Fibroblast of the aortic adventitia (primary cell): ENCODE measurements around the gene RND1. TPM values are rescaled to one million over a fixed set of nuclear protein-coding genes. Genes with fewer than 3 reads are reported as not detected.

ENCODE experiments used
- DNase-seq: peaks from one replicate; pipeline ENCODE4 v3.0.0-alpha.2; 2010; ENCODE audit warnings: low read depth
- H3K4me3 ChIP-seq: 2 replicates; pipeline ENCODE4 v1.5.1; 2011; ENCODE audit warnings: low read depth, mild to moderate bottlenecking, control low read depth, low read length, moderate library complexity
- CTCF ChIP-seq: IDR thresholded peaks from 2 replicates; pipeline ENCODE4 v1.5.1; 2011; ENCODE audit warnings: mild to moderate bottlenecking, low read length, control low read depth, inconsistent platforms; ENCODE audit not compliant: insufficient read depth
- total RNA-seq: library from RNA; depleted of rRNA; stranded (reverse); fragments of >200 nt; gene quantifications from 2 replicates; pipeline ENCODE4 v1.2.3, GENCODE V29; 2012; ENCODE audit warnings: low replicate concordance

RND1 gene
- total RNA-seq, 1 donor: 0.72 TPM

- no peak for DNase-seq
- no peak overlapping the region for H3K4me3 ChIP-seq
- no peak for TF ChIP-seq CTCF
Observed at GRCh38 chr12:48899651-48900050, 34.0 kb upstream of the RND1 start.

- TF ChIP-seq CTCF: no peak
- no peak for DNase-seq
- no peak overlapping the region for H3K4me3 ChIP-seq
Observed at GRCh38 chr12:48894271-48894670, 28.6 kb upstream of the RND1 start.

GRCh38 chr12:48890657-48891418, 25.2 kb upstream of the RND1 start:
- peak overlapping the region; percentile 53 for H3K4me3 ChIP-seq
- TF ChIP-seq CTCF: peak; percentile 93
- peak; percentile 76 for DNase-seq

GRCh38 chr12:48889679-48890078, 24.0 kb upstream of the RND1 start:
- no peak overlapping the region for H3K4me3 ChIP-seq
- DNase-seq: no peak
- TF ChIP-seq CTCF: no peak

GRCh38 chr12:48883305-48884161, 17.9 kb upstream of the RND1 start:
- peak; percentile 39 for DNase-seq
- no peak for TF ChIP-seq CTCF

GRCh38 chr12:48882972-48883304, 17.3 kb upstream of the RND1 start:
- no peak for DNase-seq
- no peak overlapping the region for H3K4me3 ChIP-seq
- no peak for TF ChIP-seq CTCF

More at GRCh38 chr12:48883305-48884161, 17.9 kb upstream of the RND1 start:
- no peak overlapping the region for H3K4me3 ChIP-seq
